Fibroblast of lung (primary cell): ENCODE data around the gene ASIC1. TPM values are rescaled to one million over a fixed set of nuclear protein-coding genes. Genes with fewer than 3 reads are reported as not detected.

Experiments
- DNase-seq, 2 donors: peaks; one replicate each; pipeline versions ENCODE4 v3.0.0 to v3.0.0-alpha.2; 2010; ENCODE audit warnings: low read depth in 2 of 2
- H2AFZ ChIP-seq: 2 replicates; pipeline ENCODE4 v1.5.1; 2012; ENCODE audit warnings: low read length, control low read depth, inconsistent platforms
- H3K27ac ChIP-seq: 2 replicates; pipeline ENCODE4 v1.5.1; 2011; ENCODE audit warnings: low read length, control low read depth; ENCODE audit not compliant: insufficient read depth
- H3K27me3 ChIP-seq: 2 replicates; pipeline ENCODE4 v1.5.1; 2011; ENCODE audit warnings: mild to moderate bottlenecking, low read length; ENCODE audit not compliant: control insufficient read depth, insufficient read depth
- H3K36me3 ChIP-seq: 2 replicates; pipeline ENCODE4 v1.5.1; 2011; ENCODE audit warnings: low read length; ENCODE audit not compliant: control insufficient read depth, insufficient read depth
- H3K4me1 ChIP-seq: 2 replicates; pipeline ENCODE4 v1.5.1; 2011; ENCODE audit warnings: low read length; ENCODE audit not compliant: control insufficient read depth, insufficient read depth; ENCODE audit errors: extremely low read depth
- H3K4me2 ChIP-seq: 2 replicates; pipeline ENCODE4 v1.5.1; 2011; ENCODE audit warnings: low read length, control low read depth; ENCODE audit not compliant: insufficient read depth; ENCODE audit errors: extremely low read depth
- H3K4me3 ChIP-seq, 4 experiments: fragments of 200-600 bp in 1 of 4; sonication (generic) in 1 of 4; replicated peaks in 1 of 4; 2 replicates each; pipeline ENCODE4 v1.5.1; 2011 to 2016; ENCODE audit warnings: low read length in 4 of 4, low read depth in 3 of 4, mild to moderate bottlenecking in 3 of 4, control low read depth in 2 of 4, inconsistent platforms in 1 of 4, mixed read lengths in 1 of 4; ENCODE audit not compliant: insufficient read depth in 1 of 4; ENCODE audit errors: control extremely low read depth in 1 of 4
- H3K79me2 ChIP-seq: 2 replicates; pipeline ENCODE4 v1.5.1; 2012; ENCODE audit warnings: mild to moderate bottlenecking, low read length, inconsistent platforms; ENCODE audit not compliant: control insufficient read depth, insufficient read depth
- H3K9ac ChIP-seq: 2 replicates; pipeline ENCODE4 v1.5.1; 2011; ENCODE audit warnings: mild to moderate bottlenecking, low read length, control low read depth; ENCODE audit not compliant: insufficient read depth
- H3K9me3 ChIP-seq: 2 replicates; pipeline ENCODE4 v1.5.1; 2012; ENCODE audit warnings: low read depth, low read length; ENCODE audit not compliant: control insufficient read depth, insufficient read depth
- H4K20me1 ChIP-seq: 2 replicates; pipeline ENCODE4 v1.5.1; 2011; ENCODE audit warnings: low read length; ENCODE audit not compliant: control insufficient read depth, insufficient read depth; ENCODE audit errors: extremely low read depth
- CTCF ChIP-seq, 2 donors: IDR thresholded peaks in 1 of 2; conservative IDR thresholded peaks in 1 of 2; 1 replicate in 1 of 2; 2 replicates in 1 of 2; pipeline ENCODE4 v1.5.1; 2011 to 2012; ENCODE audit warnings: low read length in 2 of 2, control low read depth in 1 of 2, inconsistent platforms in 1 of 2, low read depth in 1 of 2, mild to moderate bottlenecking in 1 of 2
- EZH2 ChIP-seq: IDR thresholded peaks from 2 replicates; pipeline ENCODE4 v1.5.1; 2012; ENCODE audit warnings: low read length, control low read depth, mild to moderate bottlenecking; ENCODE audit errors: missing control alignments
- polyA plus RNA-seq, 2 donors: library from polyadenylated mRNA; depleted of rRNA in 1 of 2; stranded (reverse) in 1 of 2; unstranded in 1 of 2; fragments of >200 nt; gene quantifications; 2 replicates each; pipeline ENCODE4 v1.2.1, GENCODE V29; 2011 to 2012; ENCODE audit warnings: missing spikeins in 1 of 2
- total RNA-seq: library from RNA; depleted of rRNA; stranded (reverse); fragments of >200 nt; gene quantifications from 2 replicates; pipeline ENCODE4 v1.2.1, GENCODE V29; 2014

ASIC1 gene
- total and polyA plus RNA-seq, 2 donors (not counting 1 experiment from before 2014, with no cell fraction given): 1.7 to 3.9 TPM

GRCh38 chr12:50075808-50076170 lies 18.4 kb downstream of the ASIC1 start:
- TF ChIP-seq EZH2: no peak
- TF ChIP-seq CTCF (conservative IDR thresholded peaks at IDR 0.05 in 1 of 2, IDR thresholded peaks at IDR 0.05 in 1 of 2; ENCODE audit: low read depth in 1 of 2, low read length in 2 of 2): no peak
- no peak overlapping the region for H3K4me3 ChIP-seq
- no peak overlapping the region for H3K9ac ChIP-seq
- DNase-seq: no peak
- no peak overlapping the region for H3K4me2 ChIP-seq
- no peaks in the 10 kb centered on the region for H3K27me3 ChIP-seq
- no peaks in the 10 kb centered on the region for H3K36me3 ChIP-seq
- peaks cover 3% of the 10 kb centered on the region for H3K4me1 ChIP-seq
- H3K27ac ChIP-seq: no peak overlapping the region
- H2AFZ ChIP-seq: no peak overlapping the region
- H3K9me3 ChIP-seq: no peaks in the 10 kb centered on the region
- H3K79me2 ChIP-seq: no peaks in the 10 kb centered on the region
- H4K20me1 ChIP-seq: no peaks in the 10 kb centered on the region

GRCh38 chr12:50077099-50077498 lies 19.7 kb downstream of the ASIC1 start:
- Histone ChIP-seq H3K27me3 (no peaks in the 10 kb centered on the region), H3K4me1 (peaks cover 3% of the 10 kb centered on the region), H3K36me3 (no peaks in the 10 kb centered on the region), H3K27ac (no peak overlapping the region), H4K20me1 (no peaks in the 10 kb centered on the region), H3K9me3 (no peaks in the 10 kb centered on the region), H3K4me3 (no peak overlapping the region), H2AFZ (no peak overlapping the region), H3K9ac (no peak overlapping the region), H3K4me2 (no peak overlapping the region), H3K79me2 (no peaks in the 10 kb centered on the region)
- DNase-seq: no peak
- TF ChIP-seq CTCF (conservative IDR thresholded peaks at IDR 0.05 in 1 of 2, IDR thresholded peaks at IDR 0.05 in 1 of 2; ENCODE audit: low read depth in 1 of 2, low read length in 2 of 2) (no peak), EZH2 (no peak)

- TF ChIP-seq EZH2 (no peak), CTCF (conservative IDR thresholded peaks at IDR 0.05 in 1 of 2, IDR thresholded peaks at IDR 0.05 in 1 of 2; ENCODE audit: low read depth in 1 of 2, low read length in 2 of 2) (no peak)
- Histone ChIP-seq H3K4me1 (peaks cover 3% of the 10 kb centered on the region), H3K9me3 (no peaks in the 10 kb centered on the region), H4K20me1 (no peaks in the 10 kb centered on the region), H3K4me3 (no peak overlapping the region), H3K27ac (no peak overlapping the region), H3K36me3 (no peaks in the 10 kb centered on the region), H3K4me2 (no peak overlapping the region), H3K9ac (no peak overlapping the region), H3K79me2 (no peaks in the 10 kb centered on the region), H2AFZ (no peak overlapping the region), H3K27me3 (no peaks in the 10 kb centered on the region)
- DNase-seq: no peak
Measured at GRCh38 chr12:50078281-50078680, 20.9 kb downstream of the ASIC1 start.
